ENCODE results near the gene IL1RAPL2.
"Not testable (repeated sequence)": the region's sequence is repeated elsewhere in the genome, so short reads cannot be mapped to it uniquely, and the experiment has no call there.

IL1RAPL2 gene

DNA sequence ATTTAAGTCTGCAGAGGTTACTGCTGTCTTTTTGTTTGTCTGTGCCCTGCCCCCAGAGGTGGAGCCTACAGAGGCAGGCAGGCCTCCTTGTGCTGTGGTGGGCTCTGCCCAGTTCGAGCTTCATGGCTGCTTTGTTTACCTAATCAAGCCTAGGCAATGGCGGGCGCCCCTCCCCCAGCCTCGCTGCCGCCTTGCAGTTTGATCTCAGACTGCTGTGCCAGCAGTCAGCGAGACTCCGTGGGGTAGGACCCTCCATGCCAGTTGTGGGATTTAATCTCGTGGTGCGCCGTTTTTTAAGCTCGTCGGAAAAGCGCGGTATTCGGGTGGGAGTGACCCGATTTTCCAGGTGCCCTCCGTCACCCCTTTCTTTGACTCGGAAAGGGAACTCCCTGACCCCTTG, 111.5 kb downstream of the IL1RAPL2 start:
- DNase-seq, result not testable (repeated sequence)

DNA sequence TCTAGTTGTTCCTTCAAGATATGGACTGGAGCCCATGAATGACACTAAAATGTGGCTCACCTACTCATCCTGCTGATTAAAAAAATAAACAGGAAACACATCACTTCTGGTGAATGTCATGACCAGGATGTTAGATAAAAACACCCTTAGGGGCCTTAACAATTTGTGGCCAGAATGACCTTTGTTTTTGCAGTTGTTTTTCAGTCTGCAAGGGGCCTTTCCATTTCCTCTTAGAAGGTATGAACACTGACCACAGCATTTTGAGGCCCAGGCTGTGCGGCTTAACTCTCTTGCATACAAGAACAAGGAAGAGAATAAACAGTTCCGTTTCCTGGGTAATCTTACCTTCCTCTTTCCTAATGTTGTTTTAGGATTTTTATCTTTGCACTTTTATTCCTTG, 113.2 kb downstream of the IL1RAPL2 start:
- DNase-seq, result no peak

DNA sequence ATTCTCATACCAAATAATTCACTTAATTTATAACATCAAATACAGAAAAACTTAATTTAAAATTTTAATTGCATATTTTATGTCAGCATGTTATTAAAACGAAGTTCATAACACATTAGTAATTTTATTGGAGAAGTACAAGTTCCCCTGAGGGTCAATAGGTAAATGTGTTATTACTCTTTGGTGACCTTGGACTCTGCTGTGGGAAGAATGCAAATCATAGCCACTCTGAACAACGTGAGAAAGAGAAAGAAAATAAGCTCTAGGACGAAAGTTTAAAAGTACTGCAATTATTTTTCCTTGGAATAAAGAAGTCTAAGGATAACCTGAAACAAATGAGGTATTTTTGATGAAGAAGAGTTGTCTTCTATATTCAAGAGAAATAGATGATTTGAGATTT, 115.2 kb downstream of the IL1RAPL2 start:
- DNase-seq, result no peak

DNA sequence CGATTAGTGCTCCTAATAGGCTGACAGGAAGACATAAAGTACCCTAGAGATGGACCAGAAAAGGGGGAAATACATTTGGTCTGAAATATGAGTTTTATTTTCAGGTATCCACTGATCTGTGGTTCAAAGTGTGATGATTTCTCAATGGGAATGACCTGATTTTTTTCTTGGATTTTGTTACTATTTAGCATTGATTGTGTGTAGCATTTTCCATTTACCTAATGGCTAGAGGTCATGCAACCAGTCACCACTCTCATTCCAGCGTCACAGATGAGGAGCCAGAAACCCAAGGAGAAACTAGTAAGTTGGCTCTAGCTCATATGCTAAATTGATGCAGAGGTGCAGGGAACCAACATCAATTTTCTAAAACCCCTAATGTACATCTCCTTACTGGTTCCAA, 118.1 kb downstream of the IL1RAPL2 start:
- DNase-seq, result no peak

DNA sequence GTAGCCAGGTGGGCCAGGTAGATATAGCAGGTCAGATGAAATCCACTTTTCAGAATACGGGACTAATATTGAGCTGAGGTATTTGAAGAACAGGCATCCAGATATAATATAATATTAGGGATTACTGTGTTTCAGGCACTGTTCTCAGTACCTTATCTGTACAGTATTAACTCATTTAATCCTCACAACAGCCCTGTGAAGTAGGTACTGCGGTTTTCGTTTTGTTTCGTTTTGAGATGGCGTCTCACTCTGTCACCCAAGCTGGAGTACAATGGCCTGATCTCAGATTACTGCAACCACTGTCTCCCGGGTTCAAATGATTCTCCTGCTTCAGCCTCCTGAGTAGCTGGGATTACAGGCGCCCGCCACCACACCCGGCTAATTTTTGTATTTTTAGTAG, 129.6 kb downstream of the IL1RAPL2 start:
- DNase-seq, result no peak

DNA sequence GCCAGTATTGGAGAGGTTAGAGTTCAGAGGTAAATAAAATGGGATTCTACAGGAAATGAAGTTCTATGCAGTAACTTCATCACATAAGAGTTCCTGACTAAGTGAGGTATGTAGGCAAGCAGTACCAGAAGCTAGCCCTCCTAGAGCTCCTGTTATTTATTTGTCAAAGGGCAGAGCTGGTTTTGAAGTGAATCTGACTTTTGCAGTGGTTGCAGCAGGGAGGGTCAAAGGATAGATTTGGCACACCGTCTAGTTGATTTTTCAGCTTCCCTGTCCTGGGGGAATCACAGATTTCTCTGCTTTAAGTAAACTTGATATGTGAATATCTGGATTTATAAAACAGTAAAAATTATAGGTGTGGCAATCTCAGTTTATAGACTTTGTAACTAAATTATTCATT, 130.7 kb downstream of the IL1RAPL2 start:
- no peak for DNase-seq

DNA sequence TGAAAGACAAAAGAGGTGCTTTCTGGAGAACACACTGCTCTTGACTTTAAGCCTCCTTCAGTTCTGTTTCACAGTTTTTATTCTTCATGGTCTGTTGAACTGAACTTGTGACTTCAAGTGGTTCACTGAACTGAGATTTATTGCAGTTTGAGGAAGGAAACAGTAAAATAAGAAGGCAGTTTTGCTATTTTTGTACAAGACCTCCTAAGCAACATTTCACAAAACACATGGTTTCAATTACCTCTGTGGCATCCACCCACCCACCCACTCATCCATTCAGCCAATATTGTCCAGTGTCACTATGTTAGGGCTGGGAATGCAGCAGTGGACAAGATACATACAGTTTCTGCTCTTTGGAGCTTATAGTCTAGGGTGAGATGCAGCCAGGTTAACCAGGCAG, 131.3 kb downstream of the IL1RAPL2 start:
- no peak for DNase-seq

DNA sequence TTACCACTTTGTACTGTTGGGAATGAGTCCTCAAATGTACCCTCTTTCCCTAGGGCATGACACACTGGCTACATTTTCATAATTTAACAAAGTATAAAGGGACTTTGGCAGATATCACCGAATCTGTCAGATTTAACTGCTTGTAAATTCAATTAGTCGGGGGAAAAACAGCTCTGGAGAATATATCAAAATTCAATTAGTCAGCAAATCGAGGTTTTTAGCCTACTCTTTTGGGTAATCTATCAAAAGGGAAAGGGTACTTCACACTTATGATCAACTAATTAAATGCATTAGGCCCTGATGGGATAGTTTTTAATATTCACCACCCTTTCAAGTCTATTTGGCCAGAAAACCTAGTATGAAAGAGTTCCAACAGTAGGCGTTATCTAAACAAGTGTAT, 141.0 kb downstream of the IL1RAPL2 start:
- no peak for DNase-seq

DNA sequence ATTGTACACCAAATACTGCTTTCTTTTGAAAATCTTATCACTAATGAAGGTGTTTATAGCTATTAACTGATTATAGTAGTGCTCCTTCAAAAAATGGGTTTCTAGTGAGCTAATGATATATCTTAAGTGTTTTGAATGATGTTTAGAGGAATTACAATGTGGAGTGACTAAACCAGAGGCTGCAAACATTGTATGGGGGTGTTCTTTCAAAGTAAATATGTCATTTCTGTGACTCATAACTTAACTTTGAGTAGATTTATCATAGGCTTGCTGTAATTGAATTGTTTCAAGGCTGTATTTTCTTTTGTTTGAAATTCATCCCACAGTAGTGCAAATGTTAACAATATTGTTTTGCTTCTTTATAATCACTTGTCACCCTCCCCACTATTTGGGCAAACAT, 141.6 kb downstream of the IL1RAPL2 start:
- no peak for DNase-seq

DNA sequence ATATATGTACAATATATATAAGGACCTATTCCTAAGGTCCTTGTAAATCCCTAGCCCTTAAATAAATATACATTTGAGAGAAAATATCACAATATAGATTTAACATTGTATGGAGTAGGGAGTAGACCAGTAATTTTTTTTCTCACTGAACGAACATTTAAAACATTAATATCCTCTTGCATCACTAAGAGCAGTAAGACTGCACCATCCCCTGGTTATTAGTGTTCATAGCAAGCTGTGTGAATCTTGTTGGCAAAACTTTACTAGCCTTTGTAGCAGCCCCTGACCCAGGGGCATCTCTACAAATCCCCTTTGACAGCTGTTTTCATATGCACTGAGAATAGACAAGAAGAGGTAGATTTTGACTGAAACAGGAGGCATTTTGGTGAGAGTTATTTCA, 146.5 kb downstream of the IL1RAPL2 start:
- DNase-seq, result no peak

DNA sequence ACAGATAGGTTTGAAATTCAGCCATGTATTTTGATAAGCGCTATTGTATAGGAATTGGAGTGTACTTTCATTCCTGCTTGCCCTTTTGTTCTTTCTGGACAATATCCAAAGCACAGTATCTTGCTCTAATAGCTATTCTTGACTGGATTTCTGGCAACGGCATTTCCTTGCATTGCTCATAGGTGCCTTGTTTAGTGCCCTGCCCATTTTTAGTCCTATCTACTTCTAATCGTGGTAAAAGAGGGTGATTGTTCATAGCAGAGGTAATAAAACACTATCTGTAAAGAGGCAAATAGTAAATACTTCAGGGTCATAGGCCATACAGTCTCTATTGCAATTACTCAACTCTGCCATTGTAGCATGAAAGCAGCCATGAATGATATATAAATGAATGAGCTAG, 155.9 kb downstream of the IL1RAPL2 start:
- DNase-seq, result no peak

DNA sequence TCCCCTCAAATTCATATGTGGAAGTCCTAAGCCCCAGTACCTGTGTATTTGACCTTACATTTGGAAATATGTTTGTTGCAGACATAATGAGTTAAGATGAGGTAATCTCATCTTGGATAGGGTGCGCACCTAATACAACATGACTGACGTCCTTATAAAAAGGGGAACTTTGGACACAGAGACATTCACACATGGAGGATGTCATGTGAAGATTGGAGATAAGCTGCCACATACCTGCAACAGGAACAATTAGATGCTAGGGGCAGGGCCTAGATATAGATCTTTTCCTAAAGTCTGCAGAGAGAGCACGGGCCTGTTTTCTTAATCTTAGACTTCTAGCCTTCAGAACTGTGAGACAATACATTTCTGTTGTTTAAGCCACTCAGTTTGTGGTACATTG, 162.5 kb downstream of the IL1RAPL2 start:
- no peak for DNase-seq

DNA sequence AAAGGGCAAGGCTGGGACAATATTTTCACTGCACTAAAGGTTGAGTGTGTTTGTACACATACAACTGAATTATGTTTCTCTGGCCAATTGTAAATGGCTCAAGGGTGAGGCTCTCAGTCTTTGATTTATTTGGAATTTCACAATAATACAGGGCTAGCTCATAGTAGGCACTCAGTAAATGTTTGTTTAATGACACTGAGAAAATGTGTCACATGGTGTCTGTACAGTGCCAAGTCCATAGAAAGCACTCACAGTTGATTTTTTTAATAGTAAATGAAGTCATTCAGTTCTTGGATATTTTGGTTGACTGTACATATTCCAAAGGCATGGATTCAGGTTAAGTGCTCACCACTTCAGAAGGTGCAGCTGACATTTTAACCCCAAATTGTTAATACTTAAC, 176.4 kb downstream of the IL1RAPL2 start:
- no peak for DNase-seq

DNA sequence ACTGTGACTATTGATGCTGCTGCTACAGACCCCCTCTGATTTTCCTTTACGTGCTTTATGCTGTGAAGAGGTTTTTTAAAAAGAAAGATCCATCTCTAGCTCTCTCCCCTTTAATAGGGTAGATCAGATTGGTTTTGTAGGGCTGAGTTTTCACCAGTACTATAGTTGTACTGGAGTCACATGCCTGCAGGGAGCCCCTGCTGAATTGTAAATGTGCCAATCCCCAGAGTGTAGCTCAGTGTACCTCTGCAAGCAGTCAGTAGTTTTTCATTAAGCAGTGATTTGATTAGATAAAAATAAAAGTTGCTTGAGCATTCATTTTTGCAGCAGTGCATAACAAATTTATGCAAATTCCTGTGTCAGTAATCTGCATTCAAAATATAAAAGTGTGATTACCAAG, 179.2 kb downstream of the IL1RAPL2 start:
- no peak for DNase-seq

DNA sequence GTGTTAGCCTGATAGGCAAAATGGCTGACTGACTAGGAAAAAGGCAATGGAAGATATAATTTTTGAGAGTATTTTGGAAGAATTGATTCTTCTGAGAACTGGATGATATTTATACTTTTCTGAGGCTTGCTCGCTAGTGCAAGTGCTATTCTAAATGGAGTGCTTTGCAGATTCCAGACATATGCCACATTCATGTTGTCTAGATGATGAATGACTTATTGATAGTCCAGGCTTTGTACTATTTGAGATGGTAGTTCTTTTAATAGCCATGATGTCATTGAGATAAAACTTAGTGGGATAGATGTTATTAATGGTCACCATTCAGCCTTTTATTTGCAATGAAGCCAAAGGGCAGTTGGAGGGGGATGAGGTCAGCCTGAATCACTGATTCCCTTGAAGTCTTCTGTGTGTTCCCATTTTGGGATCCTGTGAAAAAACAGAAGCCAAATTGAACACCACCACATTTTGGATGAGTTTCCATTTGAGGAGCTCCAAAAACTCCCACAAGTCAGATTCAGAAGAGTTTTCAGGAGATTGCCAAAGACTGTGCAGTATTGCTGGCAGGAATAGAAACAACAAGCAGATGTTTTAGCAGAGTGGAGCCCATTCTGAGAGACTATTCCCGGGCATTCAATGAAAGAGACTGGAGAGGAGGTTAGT, 184.1 kb downstream of the IL1RAPL2 start:
- no peak for DNase-seq

DNA sequence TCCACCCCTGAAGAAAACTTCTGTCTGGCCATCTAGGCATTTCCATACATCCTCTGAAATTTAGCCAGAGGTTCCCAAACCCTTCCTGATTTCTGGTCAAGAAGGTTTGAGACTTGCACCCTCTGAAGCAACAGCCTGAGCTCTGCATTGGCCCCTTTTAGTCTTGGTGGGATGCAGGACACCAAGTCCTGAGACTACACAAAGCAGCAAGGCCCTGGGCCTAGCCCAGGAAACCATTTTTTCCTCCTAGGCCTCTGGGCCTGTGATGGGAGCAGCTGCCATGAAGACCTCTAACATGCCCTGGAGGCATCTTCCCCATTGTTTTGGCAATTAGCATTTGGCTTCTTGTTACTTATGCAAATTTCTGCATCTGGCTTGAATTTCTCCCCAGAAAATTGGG, 196.6 kb downstream of the IL1RAPL2 start:
- no peak for DNase-seq

DNA sequence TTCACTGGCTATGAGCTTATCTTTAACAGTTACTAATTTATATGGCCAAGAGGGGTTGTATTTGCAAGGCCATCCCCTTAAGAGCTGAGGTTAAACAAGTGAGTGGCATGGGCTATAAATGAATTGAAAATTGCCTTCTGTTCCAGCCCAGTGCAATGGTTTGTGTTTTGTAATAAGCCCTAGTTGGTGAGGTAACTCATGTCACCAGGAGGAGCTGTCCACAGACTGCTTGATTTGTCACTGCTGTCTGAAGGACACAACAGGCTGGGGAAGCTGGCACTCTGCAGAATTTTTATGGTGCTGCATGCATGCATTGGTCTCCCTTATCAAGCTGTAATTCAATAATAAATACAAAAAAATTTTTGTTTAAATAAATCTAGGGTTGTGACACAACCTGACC, 223.8 kb downstream of the IL1RAPL2 start:
- DNase-seq, result no peak

DNA sequence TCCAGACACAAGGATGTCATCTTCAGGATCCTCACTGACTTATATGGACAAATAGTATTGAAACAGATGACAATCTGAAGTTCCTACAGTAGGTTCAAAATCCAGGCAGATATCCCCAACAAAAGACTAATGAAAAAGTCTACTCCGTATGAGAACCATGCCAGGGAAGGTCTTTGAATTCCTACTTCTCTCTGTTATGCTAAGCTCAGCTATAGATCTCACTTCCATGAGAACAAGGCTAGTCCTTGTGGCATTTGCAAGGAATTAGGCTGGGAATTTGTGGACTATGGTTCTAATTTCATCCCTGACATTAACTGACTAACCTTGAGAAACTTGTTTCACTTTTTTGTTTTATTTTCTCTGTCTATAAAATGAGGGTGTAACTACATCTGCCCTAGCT, 229.8 kb downstream of the IL1RAPL2 start:
- no peak for DNase-seq

DNA sequence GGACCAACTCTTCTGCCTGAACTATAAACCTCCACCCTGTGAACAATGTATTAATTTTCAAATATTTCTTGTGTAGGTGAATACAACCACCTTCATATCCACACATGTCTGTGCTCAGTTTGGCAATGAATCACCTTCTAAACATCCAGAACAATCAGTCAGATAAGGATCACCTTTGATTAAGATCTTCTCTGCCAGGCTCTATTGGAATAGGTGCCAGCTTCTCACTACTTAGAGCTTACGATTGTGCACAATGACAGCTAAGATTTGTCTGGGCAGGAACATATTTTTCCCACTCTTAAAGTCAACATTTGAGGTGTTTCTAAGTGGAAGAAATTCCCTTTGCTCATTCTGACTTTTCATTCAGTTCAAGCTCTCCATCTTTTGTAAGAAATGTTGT, 237.2 kb downstream of the IL1RAPL2 start:
- no peak for DNase-seq

DNA sequence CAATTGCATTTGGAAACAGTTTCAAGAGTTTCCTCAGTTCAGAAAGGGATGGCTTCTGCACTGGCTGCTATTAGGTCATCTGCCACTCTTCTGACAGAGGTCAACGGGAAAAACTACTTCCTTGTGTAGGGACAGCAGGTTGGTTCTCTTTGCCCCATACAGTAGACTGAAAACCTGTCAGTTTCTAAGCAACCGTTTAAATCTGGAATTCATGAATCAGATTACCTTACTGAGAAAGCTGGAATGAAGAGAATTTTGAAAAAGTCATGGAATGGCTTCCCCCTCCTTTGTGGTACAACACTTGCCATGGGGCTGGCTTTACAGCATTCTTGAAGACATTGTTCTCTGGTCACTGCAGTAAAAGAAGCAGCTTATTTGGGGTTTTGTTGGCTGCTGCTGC, 240.3 kb downstream of the IL1RAPL2 start:
- DNase-seq, result no peak

DNA sequence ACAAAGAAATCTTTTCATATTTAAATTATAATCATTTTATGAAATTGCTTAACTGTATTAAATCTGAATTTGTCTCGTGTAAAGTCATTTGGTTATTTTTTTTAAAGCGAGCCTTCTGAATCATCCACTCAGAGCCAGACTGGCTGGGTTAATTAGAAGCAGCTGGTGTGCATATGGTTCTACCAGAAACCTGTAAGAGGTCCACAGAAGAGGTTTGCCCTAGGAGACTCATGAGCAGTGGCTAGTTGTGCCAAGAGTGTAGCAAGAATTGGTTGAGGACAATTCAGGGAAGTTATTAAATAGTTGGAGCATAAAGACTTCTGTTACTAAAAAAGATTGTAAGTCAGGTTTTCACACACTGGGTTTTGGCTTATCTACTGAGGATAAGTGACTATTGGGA, 267.4 kb downstream of the IL1RAPL2 start:
- DNase-seq, result no peak

DNA sequence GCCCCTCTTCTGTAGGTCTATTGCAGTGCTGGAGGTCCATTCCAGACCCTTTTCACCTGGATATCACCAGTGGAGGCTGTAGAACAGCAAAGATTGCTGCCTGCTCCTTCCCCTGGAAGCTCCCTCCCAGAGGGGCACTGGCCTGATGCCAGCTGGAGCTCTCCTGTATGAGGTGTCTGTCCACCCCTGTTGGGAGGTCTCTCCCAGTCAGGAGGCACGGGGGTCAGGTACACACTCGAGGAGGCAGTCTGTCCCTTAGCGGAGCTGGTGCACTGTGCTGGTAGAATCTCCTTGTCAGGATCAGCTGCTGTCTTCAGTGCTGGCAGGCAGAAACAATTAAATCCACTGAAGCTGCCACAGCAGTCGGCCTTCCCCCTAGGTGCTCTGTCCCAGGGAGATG, 276.6 kb downstream of the IL1RAPL2 start:
- no peak for DNase-seq

DNA sequence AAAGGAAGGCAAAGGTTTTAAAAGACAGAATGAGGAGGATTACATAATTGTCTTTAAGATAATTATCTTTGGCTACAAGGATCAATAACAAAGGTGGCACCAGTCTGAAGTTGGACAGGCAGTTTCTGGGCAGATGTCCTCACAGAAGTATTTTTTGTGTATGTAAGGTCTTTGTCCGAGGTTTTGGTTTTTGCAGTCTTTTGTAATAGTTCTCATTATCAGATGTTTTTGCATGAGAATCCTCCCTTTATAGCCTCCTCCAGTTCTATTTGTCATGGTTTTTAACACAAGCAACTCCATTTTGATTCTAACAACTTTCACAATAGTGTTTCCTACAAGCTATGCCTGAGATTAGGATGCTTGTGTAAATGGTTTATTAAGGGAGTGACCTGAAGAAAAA, 286.2 kb downstream of the IL1RAPL2 start:
- DNase-seq, result no peak

DNA sequence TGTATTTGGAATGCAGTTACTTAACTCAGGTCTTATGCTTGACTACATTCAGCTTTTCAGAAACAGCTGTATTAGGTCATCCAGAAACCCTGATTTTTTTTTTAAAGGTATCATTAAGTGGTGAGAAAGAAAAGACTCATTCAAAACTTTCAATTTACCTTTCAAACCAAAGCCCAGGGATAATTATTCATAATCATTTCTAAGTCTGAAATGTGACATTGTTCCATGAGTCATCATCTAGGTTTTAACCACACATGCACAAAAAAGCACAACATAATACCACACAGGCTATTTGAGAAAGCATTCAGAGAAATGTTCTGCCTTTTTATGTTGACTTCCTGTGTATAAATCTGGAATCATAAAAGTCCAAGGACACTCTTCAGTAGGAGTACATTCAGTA, 288.2 kb downstream of the IL1RAPL2 start:
- DNase-seq, result no peak

DNA sequence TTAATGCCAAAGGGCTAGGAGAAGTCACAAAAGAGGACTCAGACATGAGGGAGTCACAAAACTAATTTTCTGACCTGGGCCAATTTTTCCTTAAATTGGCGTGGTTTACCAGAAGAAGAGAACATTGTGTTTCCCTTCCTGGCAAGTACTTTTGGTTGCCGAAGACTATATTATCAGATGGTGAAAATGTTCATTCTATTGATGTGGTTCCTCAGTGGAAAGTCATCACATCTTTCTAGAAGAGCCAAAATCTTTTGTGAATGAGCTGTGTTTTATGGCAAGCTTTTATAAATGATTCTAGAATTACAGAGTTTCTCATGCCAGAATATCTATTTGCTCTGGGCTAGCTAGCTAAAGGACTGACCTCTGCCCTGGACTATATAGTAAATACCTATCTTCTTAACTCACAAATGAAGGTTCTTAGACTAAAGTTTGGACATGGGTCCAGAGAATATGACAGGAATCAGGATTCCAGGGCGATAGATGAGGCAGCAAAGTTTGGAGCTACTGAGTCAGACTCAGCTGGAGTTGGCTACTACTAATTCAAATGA, 288.9 kb downstream of the IL1RAPL2 start:
- DNase-seq, result no peak

DNA sequence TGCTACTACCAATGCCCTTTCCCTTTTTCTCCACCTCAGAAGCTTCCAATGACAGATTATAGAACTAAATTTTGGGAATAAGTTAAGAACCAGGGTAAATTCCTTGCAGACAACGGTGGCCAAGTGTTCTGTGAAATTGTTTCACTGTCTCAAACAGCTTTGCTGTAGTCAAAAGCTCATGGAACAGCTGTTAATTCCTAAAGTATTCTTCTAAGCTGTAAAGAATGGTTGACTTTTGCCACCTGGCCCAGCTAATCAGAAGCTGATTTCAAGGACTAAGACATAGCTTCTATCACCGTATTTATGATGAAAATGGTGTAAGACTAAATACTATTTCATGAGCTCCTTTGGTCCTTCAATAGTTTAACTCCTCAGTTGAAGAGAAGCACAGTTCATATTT, 297.5 kb downstream of the IL1RAPL2 start:
- no peak for DNase-seq

Measured in NCI-H2171 treated with DMSO at 0.1 percent for 48 hours (cell line).